ENCODE results near the gene CIB4. TPM values are rescaled to one million over a fixed set of nuclear protein-coding genes. Genes with fewer than 3 reads are reported as not detected.

Gene CIB4
- total RNA-seq, 1 experiment from 2014 or later, result not detected

- Histone ChIP-seq H3K36me3 (no peaks in the 10 kb centered on the region), H3K4me3 (no peak overlapping the region), H3K9me3 (no peaks in the 10 kb centered on the region), H3K27me3 (peaks cover 9% of the 10 kb centered on the region)
- DNase-seq, result no peak
These were observed 9.7 kb upstream of the CIB4 start for GRCh38 chr2:26650713-26651469.

GRCh38 chr2:26649992-26650712 lies 9.0 kb upstream of the CIB4 start:
- Histone ChIP-seq H3K4me3 (no peak overlapping the region), H3K36me3 (no peaks in the 10 kb centered on the region), H3K27me3 (peaks cover 15% of the 10 kb centered on the region), H3K9me3 (no peaks in the 10 kb centered on the region)
- no peak for DNase-seq

GRCh38 chr2:26649322-26649721 lies 8.2 kb upstream of the CIB4 start:
- Histone ChIP-seq H3K9me3 (no peaks in the 10 kb centered on the region), H3K27me3 (peaks cover 15% of the 10 kb centered on the region)

GRCh38 chr2:26648516-26648915 lies 7.3 kb upstream of the CIB4 start:
- H3K36me3 ChIP-seq, result no peaks in the 10 kb centered on the region
- no peak for DNase-seq
- no peak overlapping the region for H3K4me3 ChIP-seq
- H3K9me3 ChIP-seq, result no peaks in the 10 kb centered on the region
- H3K27me3 ChIP-seq, result peaks cover 15% of the 10 kb centered on the region

More at GRCh38 chr2:26649322-26649721, 8.2 kb upstream of the CIB4 start:
- H3K36me3 ChIP-seq, result no peaks in the 10 kb centered on the region
- H3K4me3 ChIP-seq, result no peak overlapping the region
- no peak for DNase-seq

GRCh38 chr2:26647981-26648380 lies 6.8 kb upstream of the CIB4 start:
- Histone ChIP-seq H3K27me3 (peaks cover 15% of the 10 kb centered on the region), H3K36me3 (no peaks in the 10 kb centered on the region), H3K4me3 (no peak overlapping the region), H3K9me3 (no peaks in the 10 kb centered on the region)
- DNase-seq, result no peak

- no peaks in the 10 kb centered on the region for H3K9me3 ChIP-seq
- H3K4me3 ChIP-seq, result no peak overlapping the region
- H3K27me3 ChIP-seq, result peaks cover 15% of the 10 kb centered on the region
- no peaks in the 10 kb centered on the region for H3K36me3 ChIP-seq
- DNase-seq, result no peak
These were observed 6.0 kb upstream of the CIB4 start for GRCh38 chr2:26646986-26647672.

GRCh38 chr2:26645762-26646161 lies 4.6 kb upstream of the CIB4 start:
- H3K36me3 ChIP-seq, result no peaks in the 10 kb centered on the region
- no peak for DNase-seq
- no peaks in the 10 kb centered on the region for H3K9me3 ChIP-seq
- no peak overlapping the region for H3K4me3 ChIP-seq
- H3K27me3 ChIP-seq, result peaks cover 15% of the 10 kb centered on the region

GRCh38 chr2:26644188-26644835 lies 3.1 kb upstream of the CIB4 start:
- DNase-seq, result no peak
- H3K36me3 ChIP-seq, result no peaks in the 10 kb centered on the region
- H3K9me3 ChIP-seq, result no peaks in the 10 kb centered on the region
- peaks cover 15% of the 10 kb centered on the region for H3K27me3 ChIP-seq
- H3K4me3 ChIP-seq, result no peak overlapping the region

GRCh38 chr2:26642429-26642828 lies 1.3 kb upstream of the CIB4 start:
- no peak overlapping the region for H3K4me3 ChIP-seq
- peaks cover 15% of the 10 kb centered on the region for H3K27me3 ChIP-seq
- no peaks in the 10 kb centered on the region for H3K9me3 ChIP-seq
- H3K36me3 ChIP-seq, result no peaks in the 10 kb centered on the region
- no peak for DNase-seq

- H3K27me3 ChIP-seq, result peaks cover 1% of the 10 kb centered on the region; the same call in 1 of the 2 replicates
- H3K4me3 ChIP-seq, result no peak overlapping the region
- DNase-seq, result no peak
- no peaks in the 10 kb centered on the region for H3K9me3 ChIP-seq
- H3K36me3 ChIP-seq, result no peaks in the 10 kb centered on the region
These were observed 828 bp downstream of the CIB4 start for GRCh38 chr2:26640331-26640745.

- H3K9me3 ChIP-seq, result no peaks in the 10 kb centered on the region
- no peaks in the 10 kb centered on the region for H3K36me3 ChIP-seq
- no peak for DNase-seq
- no peaks in the 10 kb centered on the region for H3K27me3 ChIP-seq
- H3K4me3 ChIP-seq, result no peak overlapping the region
These were observed 1.4 kb downstream of the CIB4 start for GRCh38 chr2:26639685-26640243.

GRCh38 chr2:26637811-26638310 lies 3.3 kb downstream of the CIB4 start:
- no peak for DNase-seq
- Histone ChIP-seq H3K4me3 (no peak overlapping the region), H3K36me3 (no peaks in the 10 kb centered on the region), H3K9me3 (no peaks in the 10 kb centered on the region), H3K27me3 (no peaks in the 10 kb centered on the region)

GRCh38 chr2:26636935-26637334 lies 4.2 kb downstream of the CIB4 start:
- no peak for DNase-seq

GRCh38 chr2:26635401-26635800 lies 5.8 kb downstream of the CIB4 start:
- Histone ChIP-seq H3K27me3 (no peaks in the 10 kb centered on the region), H3K36me3 (no peaks in the 10 kb centered on the region), H3K9me3 (no peaks in the 10 kb centered on the region), H3K4me3 (no peak overlapping the region)
- no peak for DNase-seq

More at GRCh38 chr2:26636935-26637334, 4.2 kb downstream of the CIB4 start:
- H3K9me3 ChIP-seq, result no peaks in the 10 kb centered on the region
- no peak overlapping the region for H3K4me3 ChIP-seq
- no peaks in the 10 kb centered on the region for H3K27me3 ChIP-seq
- no peaks in the 10 kb centered on the region for H3K36me3 ChIP-seq

- no peaks in the 10 kb centered on the region for H3K27me3 ChIP-seq
These were observed 6.4 kb downstream of the CIB4 start for GRCh38 chr2:26634636-26635230.

GRCh38 chr2:26633993-26634595 lies 7.1 kb downstream of the CIB4 start:
- H3K4me3 ChIP-seq, result no peak overlapping the region
- H3K36me3 ChIP-seq, result no peaks in the 10 kb centered on the region
- H3K27me3 ChIP-seq, result no peaks in the 10 kb centered on the region
- no peaks in the 10 kb centered on the region for H3K9me3 ChIP-seq
- no peak for DNase-seq

More at GRCh38 chr2:26634636-26635230, 6.4 kb downstream of the CIB4 start:
- no peak for DNase-seq
- H3K9me3 ChIP-seq, result no peaks in the 10 kb centered on the region
- H3K4me3 ChIP-seq, result no peak overlapping the region
- H3K36me3 ChIP-seq, result no peaks in the 10 kb centered on the region

Data from MG63 (cell line).